ENCODE data around the gene KRT78. TPM values are rescaled to one million over a fixed set of nuclear protein-coding genes. Genes with fewer than 3 reads are reported as not detected.
A peak's percentile ranks its signal among the peaks of the same experiment; 100 is the strongest.

The KRT78 gene
- total and polyA plus RNA-seq, 9 of the 15 experiments (the other 6 are each of a cell fraction or from before 2014, with no cell fraction given), result not detected

DNA sequence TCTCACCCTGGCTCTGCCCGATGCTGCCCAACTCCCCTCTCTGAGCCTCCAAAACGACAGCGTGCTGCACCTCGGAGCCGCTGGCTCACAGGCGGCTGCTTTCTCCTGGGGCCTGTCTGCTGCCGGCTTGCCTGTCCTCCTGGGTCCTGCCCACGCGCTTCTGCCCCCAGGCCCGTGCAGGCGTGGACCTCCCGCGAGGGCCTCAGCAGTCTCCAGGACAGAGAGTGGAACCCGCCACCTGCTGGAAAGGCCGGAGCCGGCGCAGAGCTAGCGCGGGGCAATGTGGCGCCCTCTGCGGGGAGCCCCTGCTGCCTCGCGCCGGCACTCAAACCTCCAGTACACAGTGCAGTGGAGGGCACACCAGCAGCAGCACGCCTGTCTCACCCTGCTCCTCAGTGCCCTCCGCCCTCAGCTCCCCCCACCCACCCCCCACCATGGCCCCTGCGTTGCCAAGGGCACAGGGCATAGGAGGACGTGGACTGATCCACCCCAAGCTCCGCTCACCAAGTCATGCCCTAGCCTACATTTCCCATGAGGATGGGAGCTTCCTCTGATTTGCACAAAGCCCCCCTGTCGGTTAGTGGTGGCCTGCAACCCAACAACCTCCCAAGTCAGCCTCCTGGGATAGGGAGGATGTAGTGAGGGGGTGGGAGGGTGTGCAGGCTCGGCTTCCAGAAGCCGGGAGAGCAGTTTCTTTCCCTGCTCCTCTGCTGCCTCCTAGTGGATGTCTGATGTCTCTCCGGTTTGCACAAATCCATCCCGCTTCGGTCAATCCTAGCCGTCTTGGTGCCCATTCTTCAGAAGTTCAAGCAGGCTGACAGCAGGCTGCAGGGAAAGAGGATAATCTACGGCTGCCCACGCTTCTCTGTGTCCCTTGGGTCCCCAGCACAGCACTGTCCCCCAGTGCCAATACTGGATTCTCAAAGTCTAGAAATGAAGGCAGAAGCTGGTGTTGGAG is 30.9 kb upstream of the KRT78 start (continued):
- TF ChIP-seq CHD4 (IDR thresholded peaks at IDR 0.05; ENCODE audit: insufficient read depth, insufficient replicate concordance, low read depth, low read length, poor library complexity, severe bottlenecking) (no peak), HDGF (IDR thresholded peaks at IDR 0.05) (0 out of 2 replicates have a peak, but pooled peaks have one; percentile 74), DIDO1 (tag; IDR thresholded peaks at IDR 0.05; ENCODE audit: low read depth) (0 out of 2 replicates have a peak, but pooled peaks have one; percentile 38), SAP30 (IDR thresholded peaks at IDR 0.05; ENCODE audit: borderline replicate concordance, insufficient read depth, low read depth, low read length, poor library complexity, severe bottlenecking) (no peak), TOE1 (IDR thresholded peaks at IDR 0.05; ENCODE audit: borderline replicate concordance) (no peak), TOE1 (CRISPR knock-in tag; IDR thresholded peaks at IDR 0.05; ENCODE audit: borderline replicate concordance, low read depth) (no peak), CREM (IDR thresholded peaks at IDR 0.05; ENCODE audit: low read depth) (peak; percentile 70), CEBPG (CRISPR knock-in tag; IDR thresholded peaks at IDR 0.05) (no peak), CEBPG (tag; conservative IDR thresholded peaks at IDR 0.05 in 1 of 2, IDR thresholded peaks at IDR 0.05 in 1 of 2) (no peak), NR4A1 (CRISPR knock-in tag; IDR thresholded peaks at IDR 0.05) (0 out of 2 replicates have a peak, but pooled peaks have one; percentile 72), NR4A1 (tag; IDR thresholded peaks at IDR 0.05) (no peak; the same call in 1 of the 2 replicates), SUPT5H (IDR thresholded peaks at IDR 0.05) (0 out of 2 replicates have a peak, but pooled peaks have one; percentile 44), ESRRA (IDR thresholded peaks at IDR 0.05; ENCODE audit: borderline replicate concordance, low read depth) (no peak), KLF13 (tag; IDR thresholded peaks at IDR 0.05; ENCODE audit: borderline replicate concordance, low read depth) (no peak), CEBPB (tag; IDR thresholded peaks at IDR 0.05) (no peak), SMC3 (conservative IDR thresholded peaks at IDR 0.05; ENCODE audit: insufficient read depth, low read depth, low read length) (peak; percentile 99), SETDB1 (IDR thresholded peaks at IDR 0.05; ENCODE audit: low read length) (no peak)
- TF ChIP-seq, protein P1, sequence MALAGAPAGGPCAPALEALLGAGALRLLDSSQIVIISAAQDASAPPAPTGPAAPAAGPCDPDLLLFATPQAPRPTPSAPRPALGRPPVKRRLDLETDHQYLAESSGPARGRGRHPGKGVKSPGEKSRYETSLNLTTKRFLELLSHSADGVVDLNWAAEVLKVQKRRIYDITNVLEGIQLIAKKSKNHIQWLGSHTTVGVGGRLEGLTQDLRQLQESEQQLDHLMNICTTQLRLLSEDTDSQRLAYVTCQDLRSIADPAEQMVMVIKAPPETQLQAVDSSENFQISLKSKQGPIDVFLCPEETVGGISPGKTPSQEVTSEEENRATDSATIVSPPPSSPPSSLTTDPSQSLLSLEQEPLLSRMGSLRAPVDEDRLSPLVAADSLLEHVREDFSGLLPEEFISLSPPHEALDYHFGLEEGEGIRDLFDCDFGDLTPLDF (CRISPR knock-in tag; IDR thresholded peaks at IDR 0.05), result no peak
- TF ChIP-seq, protein P2, sequence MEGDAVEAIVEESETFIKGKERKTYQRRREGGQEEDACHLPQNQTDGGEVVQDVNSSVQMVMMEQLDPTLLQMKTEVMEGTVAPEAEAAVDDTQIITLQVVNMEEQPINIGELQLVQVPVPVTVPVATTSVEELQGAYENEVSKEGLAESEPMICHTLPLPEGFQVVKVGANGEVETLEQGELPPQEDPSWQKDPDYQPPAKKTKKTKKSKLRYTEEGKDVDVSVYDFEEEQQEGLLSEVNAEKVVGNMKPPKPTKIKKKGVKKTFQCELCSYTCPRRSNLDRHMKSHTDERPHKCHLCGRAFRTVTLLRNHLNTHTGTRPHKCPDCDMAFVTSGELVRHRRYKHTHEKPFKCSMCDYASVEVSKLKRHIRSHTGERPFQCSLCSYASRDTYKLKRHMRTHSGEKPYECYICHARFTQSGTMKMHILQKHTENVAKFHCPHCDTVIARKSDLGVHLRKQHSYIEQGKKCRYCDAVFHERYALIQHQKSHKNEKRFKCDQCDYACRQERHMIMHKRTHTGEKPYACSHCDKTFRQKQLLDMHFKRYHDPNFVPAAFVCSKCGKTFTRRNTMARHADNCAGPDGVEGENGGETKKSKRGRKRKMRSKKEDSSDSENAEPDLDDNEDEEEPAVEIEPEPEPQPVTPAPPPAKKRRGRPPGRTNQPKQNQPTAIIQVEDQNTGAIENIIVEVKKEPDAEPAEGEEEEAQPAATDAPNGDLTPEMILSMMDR (IDR thresholded peaks at IDR 0.05 in 2 of 3, conservative IDR thresholded peaks at IDR 0.05 in 1 of 3; ENCODE audit: insufficient read depth in 2 of 3, low read depth in 1 of 3, low read length in 3 of 3), result peak; percentile 83 to 100 (median 99)
- TF ChIP-seq, protein P3, sequence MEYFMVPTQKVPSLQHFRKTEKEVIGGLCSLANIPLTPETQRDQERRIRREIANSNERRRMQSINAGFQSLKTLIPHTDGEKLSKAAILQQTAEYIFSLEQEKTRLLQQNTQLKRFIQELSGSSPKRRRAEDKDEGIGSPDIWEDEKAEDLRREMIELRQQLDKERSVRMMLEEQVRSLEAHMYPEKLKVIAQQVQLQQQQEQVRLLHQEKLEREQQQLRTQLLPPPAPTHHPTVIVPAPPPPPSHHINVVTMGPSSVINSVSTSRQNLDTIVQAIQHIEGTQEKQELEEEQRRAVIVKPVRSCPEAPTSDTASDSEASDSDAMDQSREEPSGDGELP (CRISPR knock-in tag; IDR thresholded peaks at IDR 0.05; ENCODE audit: borderline replicate concordance), result peak; percentile 80

Data from K562 (cell line).